ELF-1 (cell line): ENCODE results near the gene ZNF580.

ENCODE experiments used
- DNase-seq: peaks from one replicate; pipeline ENCODE4 v3.0.0-alpha.2; 2016; ENCODE audit warnings: low read depth, low spot score

Gene ZNF580, protein sequence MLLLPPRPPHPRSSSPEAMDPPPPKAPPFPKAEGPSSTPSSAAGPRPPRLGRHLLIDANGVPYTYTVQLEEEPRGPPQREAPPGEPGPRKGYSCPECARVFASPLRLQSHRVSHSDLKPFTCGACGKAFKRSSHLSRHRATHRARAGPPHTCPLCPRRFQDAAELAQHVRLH

DNA sequence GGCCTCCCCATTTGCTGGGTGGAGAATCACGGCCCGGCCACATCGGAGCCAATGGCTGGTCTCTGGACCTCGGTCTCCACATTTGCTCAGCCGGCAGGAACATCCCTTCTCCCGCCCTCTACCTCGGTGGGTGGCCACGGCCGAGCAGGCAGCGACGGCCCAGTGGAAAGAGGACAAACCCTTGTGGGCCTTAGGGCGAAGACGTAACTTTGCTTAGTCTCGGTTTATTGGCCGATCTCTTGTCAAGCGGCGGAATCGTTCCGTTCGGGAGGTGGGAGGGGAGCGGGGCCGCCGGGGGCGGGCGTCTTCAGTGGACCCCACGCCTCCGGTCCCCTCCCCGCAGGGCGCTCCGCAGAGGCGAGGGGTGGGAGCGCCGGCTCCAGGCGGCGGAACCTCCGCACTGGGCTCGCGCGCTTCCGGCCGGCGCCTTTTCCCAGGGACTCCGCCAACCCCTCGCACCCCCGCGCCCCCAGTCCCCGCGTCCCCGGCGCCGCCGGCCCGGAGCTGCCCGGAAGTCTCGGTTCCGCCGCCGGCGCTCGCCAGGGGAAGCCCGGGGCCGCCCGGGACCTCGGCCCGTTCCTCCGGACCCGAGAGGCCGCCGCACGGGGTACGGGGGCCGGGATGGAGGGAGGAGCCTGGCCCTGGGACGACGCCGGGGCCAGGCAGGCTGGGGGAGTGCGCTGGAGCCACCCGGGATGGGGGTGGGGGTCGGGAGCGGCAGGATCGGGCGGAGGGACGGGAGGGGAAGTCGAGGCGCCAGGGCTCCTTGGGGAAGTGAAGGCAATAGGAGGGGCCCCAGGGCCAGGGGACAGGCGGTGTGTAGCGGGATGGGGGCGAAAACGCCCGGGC is at the start of gene ZNF580:
TSS of gene ZNF580 (plus strand) at position 426 of the 849 bp plus-strand sequence. CDS start 1,507 bp downstream, outside the sequence.
- DNase-seq, result peak; percentile 73

DNA sequence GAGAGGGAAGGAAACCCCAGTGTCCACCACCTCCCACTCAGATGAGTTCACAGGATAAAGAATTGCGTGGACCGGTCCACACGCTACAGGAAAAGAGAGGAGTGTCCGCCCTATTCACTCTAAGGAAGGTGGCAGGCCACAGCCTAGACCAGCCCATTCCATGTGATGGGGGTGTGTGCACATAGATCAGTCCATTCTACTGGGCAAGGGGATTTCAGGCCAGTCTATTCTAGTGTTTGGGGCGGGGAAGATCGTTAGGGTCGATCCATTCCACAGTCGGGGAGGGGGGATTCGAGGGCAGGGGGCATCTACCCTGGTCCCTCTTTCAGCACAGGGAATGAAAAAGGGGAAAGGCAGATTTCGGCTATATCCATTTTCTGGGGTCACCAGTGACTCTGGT is 49.2 kb upstream of the ZNF580 start:
- DNase-seq, result peak; percentile 68

DNA sequence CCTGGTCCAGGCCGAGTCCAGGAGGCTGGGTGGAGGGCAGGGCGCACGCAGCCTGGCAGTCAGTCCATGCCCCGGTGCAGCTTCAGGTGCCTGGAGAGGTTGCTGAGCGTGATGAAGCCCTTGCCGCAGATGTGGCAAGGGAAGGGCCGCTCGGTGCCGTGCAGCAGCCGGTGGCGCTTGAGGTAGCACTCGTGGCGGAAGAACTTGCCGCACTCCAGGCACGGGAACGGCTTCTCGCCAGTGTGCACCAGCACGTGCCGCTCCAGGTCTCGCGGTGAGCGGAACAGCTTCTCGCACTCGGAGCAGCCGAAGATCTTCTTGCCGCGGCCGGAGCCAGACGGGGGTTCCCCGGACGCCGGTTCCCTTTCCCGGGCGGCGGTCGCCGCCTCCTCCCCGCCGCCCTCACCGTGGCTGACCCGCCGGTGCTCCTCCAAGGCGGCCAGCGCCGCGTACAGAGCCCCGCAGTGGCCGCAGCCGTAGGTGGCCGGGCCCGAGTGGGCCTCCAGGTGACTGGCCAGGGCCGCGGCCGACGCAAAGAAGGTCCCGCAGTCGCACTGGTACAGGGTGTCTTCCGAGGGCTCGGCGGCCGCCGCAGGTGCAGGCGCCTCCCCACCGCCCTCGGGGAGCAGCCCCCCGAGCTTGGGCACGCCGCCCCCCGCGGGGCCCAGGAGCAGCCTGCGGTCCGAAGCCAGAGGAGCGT is 48.3 kb upstream of the ZNF580 start:
- peak; percentile 23 for DNase-seq

DNA sequence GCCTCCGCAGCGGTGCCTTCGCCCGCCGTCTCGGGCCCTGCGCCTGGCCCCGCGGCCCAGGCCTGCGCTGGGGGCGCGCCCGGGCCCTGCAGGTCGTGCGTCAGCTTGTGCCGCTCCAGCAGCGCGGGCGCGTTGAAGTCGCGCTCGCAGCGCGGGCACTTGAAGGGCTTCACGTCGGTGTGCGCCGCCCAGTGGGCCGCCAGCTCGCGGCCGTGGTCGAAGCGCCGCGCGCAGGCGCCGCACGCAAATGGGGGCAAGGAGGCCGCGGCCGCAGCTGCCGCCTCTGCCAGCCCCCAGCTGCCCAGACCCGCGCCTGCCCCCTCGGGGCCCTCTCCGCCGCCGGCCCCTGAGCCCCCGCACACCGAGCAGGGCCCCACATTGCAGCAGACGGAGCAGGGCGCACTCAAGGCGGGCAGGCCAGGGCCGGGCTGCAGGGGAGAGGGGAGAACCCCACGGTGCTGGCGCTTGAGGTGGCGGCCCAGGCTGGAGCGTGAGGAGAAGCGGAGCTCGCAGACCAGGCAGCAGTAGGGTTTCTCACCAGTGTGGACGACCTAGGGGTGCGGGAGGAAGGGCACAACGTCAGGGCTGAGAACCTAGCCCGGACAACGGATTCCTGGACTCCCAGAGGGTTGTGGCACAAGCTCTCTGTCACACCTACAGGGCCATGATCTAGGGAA is 47.6 kb upstream of the ZNF580 start:
- peak; percentile 32 for DNase-seq

DNA sequence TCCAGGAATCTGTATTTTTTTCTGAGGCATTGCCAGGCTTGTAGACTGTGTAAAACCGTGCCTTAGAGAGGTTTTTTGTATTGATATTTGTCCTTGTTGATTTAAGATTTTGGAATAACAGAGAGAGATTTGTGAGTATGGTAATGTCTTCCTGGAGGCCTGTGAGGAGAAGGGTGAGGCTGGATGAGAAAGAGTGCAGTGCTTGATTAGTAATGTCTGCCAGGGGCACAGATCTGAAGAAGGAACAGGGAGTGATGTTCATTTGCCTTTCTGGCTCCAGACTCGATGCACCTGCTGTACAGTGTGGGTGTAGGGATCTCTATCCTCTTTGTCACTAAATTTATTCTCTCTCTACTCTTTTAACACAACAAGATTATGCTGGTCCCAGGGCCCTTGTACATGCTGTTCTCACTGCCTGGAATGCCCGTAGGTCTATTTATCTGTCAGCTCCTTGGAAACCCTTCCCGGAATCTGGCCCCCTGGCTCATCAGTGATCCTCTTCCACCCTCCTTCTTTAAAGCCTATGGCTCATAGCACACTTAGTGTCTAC is 45.7 kb upstream of the ZNF580 start:
- no peak for DNase-seq

DNA sequence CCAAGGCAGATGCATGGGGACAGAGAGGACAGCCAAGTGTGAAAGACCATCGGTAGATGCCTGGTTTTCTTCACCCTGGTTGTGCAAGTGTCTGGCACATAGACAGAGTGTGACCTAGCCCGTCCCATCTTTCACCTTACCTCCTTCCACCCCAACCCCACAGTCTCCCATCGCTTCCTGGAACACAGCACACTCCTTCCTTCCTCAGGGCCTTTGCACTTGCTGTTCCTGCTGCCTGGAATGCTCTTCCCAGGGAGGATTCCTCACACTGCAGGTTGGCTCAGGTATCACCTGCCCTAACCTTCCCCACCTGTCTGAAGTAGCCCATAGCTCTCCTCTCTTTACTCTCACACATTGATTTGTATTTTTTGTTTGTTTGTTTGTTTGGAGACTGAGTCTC is 44.5 kb upstream of the ZNF580 start:
- no peak for DNase-seq

DNA sequence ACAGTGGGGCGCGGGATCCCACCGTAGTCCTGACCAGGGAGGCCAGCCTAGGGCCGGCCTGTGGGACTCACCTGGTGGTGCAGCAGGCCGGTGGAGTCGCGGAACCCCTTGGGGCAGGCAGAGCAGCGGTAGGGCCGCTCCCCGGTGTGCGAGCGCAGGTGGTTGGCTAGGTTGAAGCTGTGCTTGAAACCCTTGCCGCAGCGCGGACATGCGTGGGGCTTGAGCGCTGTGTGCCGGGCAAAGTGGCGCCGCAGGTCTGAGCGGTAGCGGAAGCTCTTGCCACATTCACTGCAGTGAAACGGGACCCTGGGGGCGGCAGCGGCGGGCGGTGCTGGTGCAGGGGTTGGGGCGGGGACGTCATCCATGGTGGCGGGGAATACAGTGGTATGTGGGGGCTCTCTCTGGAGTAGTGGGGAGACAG is 43.3 kb upstream of the ZNF580 start:
- peak; percentile 35 for DNase-seq

DNA sequence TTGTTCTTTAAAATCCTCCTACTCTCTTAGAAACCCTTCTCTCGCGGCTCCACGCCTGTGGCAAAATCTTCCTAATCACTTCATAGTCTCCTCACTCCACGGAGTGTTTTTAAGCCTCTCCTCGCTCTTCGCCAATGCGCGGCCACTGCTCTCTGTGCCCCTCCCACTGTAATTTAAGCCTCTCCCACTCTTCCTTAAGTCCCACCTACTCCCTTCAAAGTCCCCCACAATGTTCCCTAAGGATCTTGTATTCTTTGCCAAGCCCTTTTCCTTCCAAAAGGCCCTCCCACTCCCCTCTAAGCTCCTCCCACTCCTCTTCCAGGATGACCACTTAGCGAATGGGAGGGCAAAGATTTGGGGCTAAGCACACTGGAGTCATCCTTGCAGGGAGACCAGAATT is 42.8 kb upstream of the ZNF580 start:
- peak; percentile 83 for DNase-seq

DNA sequence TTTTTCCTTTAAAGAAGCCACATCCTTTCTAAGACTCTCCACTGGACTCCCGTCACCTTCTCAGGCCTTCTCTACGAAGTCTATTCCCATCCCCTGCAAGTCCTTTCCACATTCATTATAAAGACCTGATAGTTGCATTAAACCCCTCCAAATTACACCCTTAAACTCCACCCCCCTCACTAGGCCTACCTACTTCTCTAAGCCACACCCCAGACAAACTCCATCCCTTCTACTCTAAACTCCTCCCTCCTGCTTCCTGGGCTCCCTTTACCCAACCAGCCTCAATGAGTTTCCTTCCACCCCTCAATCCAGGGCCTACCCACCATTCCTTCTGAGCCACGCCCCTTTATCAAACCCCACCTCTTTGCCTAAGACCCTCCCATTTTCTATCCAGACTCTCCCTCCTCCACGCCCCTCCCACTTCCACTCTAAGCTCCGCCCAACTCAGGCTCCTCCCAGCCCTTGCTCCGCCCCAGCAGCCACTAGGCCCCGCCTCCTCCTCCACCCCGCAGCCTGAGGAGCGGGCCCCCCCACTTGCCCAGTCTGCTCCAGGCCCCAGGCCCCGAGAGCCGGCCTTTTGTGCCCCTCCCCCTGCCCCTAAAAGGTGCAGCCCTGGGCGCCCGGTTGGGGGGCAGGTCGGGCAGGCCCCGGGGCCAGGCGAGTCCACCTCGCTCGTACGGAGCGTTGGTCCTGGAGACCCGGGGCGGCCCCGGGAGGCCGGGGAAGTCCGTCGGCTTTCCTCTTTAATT is 41.9 kb upstream of the ZNF580 start:
- peak; percentile 99 for DNase-seq

DNA sequence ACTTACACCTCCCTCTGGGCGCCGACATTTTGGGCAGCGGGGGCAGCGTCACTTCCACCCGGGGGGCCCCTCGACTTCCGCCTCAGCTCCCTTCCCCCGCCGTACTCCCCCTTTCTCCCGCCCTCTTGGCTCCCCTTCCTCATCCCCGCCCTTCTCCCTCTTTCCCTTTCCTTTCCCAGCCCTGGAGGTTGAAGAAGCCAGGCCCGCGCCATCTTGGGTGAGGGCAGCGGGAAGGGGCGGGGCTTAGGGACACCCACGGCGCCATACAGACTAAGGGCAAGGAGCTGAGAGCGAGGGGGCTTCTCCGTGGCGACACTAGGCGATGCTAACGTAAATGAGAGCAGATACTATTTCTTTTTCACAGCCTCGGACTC is 41.3 kb upstream of the ZNF580 start, which contains the start of gene FIZ1:
TSS of gene FIZ1 (minus strand) at position 50 of the 374 bp plus-strand sequence. CDS start 1,652 bp downstream, outside the sequence.
- peak; percentile 99 for DNase-seq

DNA sequence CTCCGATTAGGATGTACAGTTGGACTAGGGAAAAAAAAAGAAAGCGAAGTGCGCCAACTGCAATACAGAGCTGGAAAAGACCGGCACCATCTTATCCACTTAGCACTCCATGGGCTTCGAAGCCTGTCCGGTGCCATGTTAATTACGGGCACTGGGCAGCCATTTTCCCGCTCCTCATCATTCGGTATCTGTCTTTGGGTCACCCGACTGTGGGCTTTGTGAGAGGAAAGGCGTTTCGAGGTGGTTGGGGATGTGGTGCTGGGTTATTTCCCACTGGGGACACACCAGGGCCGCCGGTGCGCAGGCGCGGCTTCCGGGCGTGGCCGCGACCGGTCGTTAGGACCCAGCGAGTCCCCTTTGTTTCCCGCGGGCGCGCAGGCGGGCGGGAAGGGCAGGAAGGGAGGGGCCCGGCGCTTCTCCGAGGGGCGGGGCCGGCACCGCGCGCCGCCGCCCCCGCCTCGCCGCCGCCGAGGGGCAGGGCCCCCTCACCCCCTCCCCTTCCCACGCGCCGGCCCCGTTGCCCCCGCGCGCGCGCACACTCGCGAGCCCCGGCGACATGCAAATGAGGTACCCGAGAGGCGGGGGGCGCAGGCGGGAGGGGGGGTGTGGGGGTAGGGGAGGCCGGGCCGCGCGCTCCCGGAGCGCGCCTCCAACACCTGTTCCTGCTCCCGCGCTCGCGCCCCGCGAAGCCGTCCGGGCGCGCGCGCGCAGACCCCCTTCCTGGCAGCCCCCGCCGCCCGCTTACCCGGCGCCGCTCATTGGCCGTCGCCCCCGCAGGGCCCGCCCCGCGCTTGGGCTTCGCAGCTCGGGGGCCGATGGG is 40.8 kb upstream of the ZNF580 start, which contains the start of gene ZNF524:
TSS of gene ZNF524 (plus strand) at position 447 of the 820 bp plus-strand sequence. CDS start 1,825 bp downstream, outside the sequence.
- DNase-seq, result peak; percentile 82

DNA sequence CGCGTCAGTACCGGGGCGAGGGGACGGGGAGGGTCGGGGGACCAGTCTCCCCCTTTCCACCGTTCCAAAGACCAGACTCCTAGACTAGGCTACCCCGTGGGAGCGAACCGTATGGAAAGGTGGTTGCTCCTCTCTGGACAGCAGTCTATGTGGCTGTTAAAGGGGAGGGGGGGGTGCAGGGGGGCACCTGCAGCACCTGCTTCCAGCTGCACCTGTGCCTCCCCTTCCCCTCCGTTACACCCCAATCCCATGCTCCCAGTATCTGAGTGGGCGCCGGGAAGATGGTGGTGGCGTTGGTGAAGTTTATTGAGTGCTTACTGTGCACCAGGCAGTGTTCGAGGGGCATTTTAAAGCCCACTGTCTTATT is 40.2 kb upstream of the ZNF580 start:
- no peak for DNase-seq

DNA sequence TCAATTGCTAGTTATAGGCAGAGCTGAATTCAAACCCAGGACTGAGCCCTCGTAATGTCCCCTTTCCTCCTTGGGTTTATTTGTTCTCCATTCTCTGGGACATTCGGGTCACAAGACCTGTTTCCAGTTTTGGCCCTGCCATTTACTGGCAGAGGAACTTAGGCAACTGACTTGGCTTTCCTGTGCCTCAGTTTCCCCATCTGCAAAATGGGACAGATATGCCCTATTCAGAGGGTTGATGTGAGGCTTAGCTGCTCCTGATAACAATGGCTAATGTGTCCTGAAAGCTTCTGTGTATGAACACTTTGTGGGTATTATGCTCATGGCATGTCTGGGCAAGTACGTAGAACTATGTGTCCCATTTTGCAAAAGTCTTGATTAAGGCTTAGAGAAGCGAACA is 39.7 kb upstream of the ZNF580 start:
- no peak for DNase-seq

DNA sequence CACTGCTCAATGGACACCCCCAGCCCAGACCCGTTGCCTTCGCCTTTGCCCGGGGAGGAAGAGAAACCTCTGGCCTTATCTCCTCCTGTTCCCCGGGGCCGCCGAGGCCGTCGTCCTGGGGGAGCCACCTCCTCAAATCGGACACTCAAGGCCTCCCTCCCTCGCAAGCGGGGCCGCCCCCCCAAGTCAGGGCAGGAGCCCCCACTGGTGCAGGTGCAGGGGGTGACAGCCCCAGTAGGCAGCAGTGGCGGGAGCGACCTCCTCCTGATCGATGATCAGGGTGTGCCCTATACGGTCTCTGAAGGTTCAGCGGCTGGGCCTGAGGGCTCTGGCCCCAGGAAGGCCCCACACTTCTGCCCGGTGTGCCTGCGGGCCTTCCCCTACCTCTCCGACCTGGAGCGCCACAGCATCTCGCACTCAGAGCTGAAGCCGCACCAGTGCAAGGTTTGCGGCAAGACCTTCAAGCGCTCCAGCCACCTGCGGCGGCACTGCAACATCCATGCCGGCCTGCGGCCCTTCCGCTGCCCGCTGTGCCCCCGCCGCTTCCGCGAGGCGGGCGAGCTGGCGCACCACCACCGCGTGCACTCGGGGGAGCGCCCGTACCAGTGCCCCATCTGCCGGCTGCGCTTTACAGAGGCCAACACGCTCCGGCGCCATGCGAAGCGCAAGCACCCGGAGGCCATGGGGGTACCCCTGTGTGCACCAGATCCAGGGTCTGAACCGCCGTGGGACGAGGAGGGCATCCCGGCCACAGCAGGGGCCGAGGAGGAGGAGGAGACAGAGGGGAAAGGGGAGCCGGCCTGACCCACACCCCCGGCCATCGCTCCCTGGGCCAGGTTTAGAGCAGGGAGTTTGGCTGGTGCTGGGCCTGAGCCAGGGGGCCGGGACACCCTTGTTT is 38.4 kb upstream of the ZNF580 start:
- no peak for DNase-seq

DNA sequence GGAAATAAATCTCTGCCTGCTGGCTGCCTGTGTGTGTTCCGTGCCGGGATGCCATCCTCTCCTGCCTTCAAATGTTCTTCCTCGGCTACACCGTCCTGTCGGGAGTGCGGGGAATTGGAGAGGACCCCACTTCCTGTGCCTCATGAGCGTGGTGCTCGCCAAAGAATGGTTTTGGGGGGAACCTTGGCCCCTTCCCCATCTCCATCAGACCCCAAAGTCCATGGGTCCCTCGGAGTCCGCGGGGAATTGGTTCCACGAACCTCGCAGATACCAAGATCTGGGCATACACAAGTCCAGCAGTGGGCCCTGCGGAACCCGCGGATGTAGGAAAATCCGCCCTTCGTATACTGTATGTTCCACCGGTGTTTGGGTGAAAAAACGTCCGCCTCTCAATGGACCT is 37.7 kb upstream of the ZNF580 start:
- DNase-seq, result no peak

DNA sequence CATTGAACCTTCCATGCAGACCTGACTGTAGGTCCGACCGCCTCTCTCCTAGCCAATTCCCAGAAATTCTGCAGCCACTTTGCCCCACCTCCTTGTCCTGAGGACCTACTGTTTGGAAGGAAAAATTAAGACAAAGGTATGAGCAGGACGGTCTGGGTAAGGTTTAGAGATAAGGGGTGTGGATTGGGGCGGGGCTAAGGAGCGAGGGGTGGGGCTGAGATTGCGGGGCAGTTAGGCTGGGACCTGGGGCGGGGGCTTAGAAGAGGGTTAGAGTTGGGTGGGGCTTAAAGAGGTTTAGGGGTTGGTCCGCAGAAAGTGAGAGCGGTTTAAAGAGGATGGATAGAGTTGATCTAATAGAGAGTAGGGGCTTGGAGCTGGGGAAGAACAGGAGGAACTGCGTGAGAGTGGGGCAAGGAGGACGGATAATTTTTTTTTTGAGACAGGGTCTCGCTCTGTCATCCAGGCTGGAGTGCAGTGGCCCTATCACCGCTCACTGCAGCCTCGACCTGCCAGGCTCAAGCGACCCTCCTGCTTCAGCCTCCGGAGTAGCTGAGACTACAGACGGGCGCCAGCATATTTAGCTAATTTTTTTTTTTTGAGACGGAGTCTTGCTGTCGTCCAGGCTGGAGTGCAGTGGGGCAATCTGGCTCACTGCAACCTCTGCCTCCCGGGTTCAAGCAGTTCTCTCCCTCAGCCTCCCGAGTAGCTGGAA is 37.1 kb upstream of the ZNF580 start:
- no peak for DNase-seq

DNA sequence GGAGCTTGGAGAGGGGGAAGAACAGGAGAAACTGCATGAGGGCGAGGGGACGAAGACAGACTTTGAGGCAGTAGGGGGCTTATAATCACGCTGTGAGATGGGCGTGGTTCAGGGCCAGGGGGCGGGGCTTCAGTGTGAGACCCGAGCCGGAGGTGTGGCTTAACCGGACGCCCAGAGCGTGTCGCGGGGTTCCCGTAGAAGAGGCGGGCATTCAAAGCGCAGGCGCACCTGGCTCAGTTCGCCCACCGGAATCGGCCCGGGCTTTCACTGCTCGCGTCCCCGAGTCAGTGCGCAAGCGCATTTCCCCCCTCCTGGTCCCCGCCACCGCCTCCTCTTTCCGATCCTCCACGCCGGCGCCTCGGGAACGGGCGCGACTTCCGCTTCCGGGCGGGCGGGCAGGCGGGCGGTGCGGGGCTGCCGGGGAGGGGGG is 35.6 kb upstream of the ZNF580 start:
- DNase-seq, result peak; percentile 99
